GM21786 (cell line): ENCODE data around the gene RALA.
A peak's percentile ranks its signal among the peaks of the same experiment; 100 is the strongest.

Experiments
- ATAC-seq: cut with Tn5 transposase; IDR thresholded peaks from one replicate; pipeline ENCODE4 v1.9.1; 2021; ENCODE audit not compliant: unreplicated experiment

RALA gene

GRCh38 chr7:39623047-39623731, at the start of gene RALA:
Gene RALA, plus strand, starts transcription at chr7:39623572. Its CDS starts 63,096 bp downstream, at chr7:39686668.
- ATAC-seq = peak; percentile 83

GRCh38 chr7:39574673-39575349, 48.6 kb upstream of the RALA start:
- no peak for ATAC-seq

- ATAC-seq = no peak
Measured at GRCh38 chr7:39577229-39577874, 46.0 kb upstream of the RALA start.

GRCh38 chr7:39580149-39580874, 43.1 kb upstream of the RALA start:
- peak; percentile 97 for ATAC-seq

GRCh38 chr7:39582536-39582935, 40.8 kb upstream of the RALA start:
- no peak for ATAC-seq

- no peak for ATAC-seq
Measured at GRCh38 chr7:39583539-39583938, 39.8 kb upstream of the RALA start.

- no peak for ATAC-seq
Measured at GRCh38 chr7:39587393-39587792, 36.0 kb upstream of the RALA start.

- ATAC-seq = no peak
Measured at GRCh38 chr7:39588416-39588815, 35.0 kb upstream of the RALA start.

GRCh38 chr7:39589323-39590111, 33.9 kb upstream of the RALA start:
- peak; percentile 95 for ATAC-seq

- no peak for ATAC-seq
Measured at GRCh38 chr7:39592586-39592985, 30.8 kb upstream of the RALA start.

- no peak for ATAC-seq
Measured at GRCh38 chr7:39594988-39595620, 28.3 kb upstream of the RALA start.

- ATAC-seq = no peak
Measured at GRCh38 chr7:39602351-39602750, 21.0 kb upstream of the RALA start.

GRCh38 chr7:39603924-39604323, 19.4 kb upstream of the RALA start:
- no peak for ATAC-seq

GRCh38 chr7:39605087-39605486, 18.3 kb upstream of the RALA start:
- ATAC-seq = peak; percentile 68

GRCh38 chr7:39606352-39606751, 17.0 kb upstream of the RALA start:
- no peak for ATAC-seq

- no peak for ATAC-seq
Measured at GRCh38 chr7:39606941-39607340, 16.4 kb upstream of the RALA start.

- ATAC-seq = no peak
Measured at GRCh38 chr7:39607865-39608264, 15.5 kb upstream of the RALA start.

- no peak for ATAC-seq
Measured at GRCh38 chr7:39608278-39608677, 15.1 kb upstream of the RALA start.

GRCh38 chr7:39609113-39609934, 14.0 kb upstream of the RALA start:
- ATAC-seq = no peak

GRCh38 chr7:39609935-39610263, 13.5 kb upstream of the RALA start:
- no peak for ATAC-seq
